ENCODE measurements around the gene WFDC12.

DNA sequence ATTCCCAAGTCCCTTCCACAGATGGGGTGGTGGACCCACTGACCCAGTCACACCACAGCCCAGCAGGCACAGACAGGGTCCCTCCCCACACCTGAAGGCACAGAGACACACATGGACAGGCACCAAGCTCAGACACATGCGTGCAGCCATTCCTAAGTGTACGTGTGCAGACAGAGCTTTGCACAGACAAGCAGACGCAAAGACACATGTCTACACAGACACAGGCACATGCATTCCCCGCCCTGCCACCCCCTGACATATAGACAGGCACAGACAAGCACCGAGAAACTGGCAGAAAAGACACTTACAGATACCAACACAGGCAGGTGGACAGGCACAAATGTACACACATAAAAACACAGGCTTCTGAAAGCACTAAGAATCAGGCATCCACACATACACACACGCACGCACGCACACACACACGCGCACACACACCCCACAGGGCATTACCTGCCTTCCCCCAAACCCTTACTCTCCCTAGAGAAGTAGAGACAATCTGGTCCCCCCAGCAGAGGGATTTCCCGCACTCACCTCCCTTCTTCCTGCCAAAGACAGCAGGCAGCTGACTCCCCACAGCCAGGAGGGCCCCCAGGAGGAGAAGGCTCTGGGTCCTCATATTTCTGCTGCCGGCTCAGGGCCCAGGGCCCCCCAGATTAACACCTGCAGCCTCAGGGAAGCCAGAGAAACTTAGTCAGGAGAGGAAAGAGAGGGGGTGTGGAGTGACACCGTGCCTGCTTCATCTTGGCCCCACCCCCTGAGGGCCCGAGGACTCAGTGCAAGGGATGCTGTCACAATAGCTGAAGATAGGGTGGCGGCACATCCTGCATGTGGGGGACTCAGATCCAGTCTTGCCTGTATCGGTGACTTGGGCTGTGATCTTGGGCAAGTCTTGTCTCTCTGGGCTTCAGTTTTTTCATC lies 9.5 kb downstream of the WFDC12 start, which contains the start of gene WFDC5:
- TF ChIP-seq, protein P1, sequence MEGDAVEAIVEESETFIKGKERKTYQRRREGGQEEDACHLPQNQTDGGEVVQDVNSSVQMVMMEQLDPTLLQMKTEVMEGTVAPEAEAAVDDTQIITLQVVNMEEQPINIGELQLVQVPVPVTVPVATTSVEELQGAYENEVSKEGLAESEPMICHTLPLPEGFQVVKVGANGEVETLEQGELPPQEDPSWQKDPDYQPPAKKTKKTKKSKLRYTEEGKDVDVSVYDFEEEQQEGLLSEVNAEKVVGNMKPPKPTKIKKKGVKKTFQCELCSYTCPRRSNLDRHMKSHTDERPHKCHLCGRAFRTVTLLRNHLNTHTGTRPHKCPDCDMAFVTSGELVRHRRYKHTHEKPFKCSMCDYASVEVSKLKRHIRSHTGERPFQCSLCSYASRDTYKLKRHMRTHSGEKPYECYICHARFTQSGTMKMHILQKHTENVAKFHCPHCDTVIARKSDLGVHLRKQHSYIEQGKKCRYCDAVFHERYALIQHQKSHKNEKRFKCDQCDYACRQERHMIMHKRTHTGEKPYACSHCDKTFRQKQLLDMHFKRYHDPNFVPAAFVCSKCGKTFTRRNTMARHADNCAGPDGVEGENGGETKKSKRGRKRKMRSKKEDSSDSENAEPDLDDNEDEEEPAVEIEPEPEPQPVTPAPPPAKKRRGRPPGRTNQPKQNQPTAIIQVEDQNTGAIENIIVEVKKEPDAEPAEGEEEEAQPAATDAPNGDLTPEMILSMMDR (conservative IDR thresholded peaks at IDR 0.05; ENCODE audit: low read length) = no peak
- TF ChIP-seq EZH2phosphoT487 (IDR thresholded peaks at IDR 0.05; ENCODE audit: borderline replicate concordance, low read depth, low read length) = no peak

All from OCI-LY7 (cell line).